Stomach smooth muscle (tissue), 2 donors: ENCODE data around the gene RSL24D1.

Experiments used
- H3K27ac ChIP-seq: one replicate; pipeline ENCODE4 v1.7.0; 2013; ENCODE audit warnings: mild to moderate bottlenecking, low read length, inconsistent platforms
- H3K27me3 ChIP-seq, 2 donors: one replicate each; pipeline ENCODE4 v1.7.0; 2013; ENCODE audit warnings: low read length in 2 of 2; ENCODE audit not compliant: insufficient read depth in 2 of 2, control insufficient read depth in 1 of 2
- H3K36me3 ChIP-seq, 2 donors: one replicate each; pipeline ENCODE4 v1.7.0; 2013; ENCODE audit warnings: low read length in 2 of 2; ENCODE audit not compliant: control insufficient read depth in 2 of 2, insufficient read depth in 2 of 2
- H3K4me1 ChIP-seq: one replicate; pipeline ENCODE4 v1.7.0; 2013; ENCODE audit warnings: low read length; ENCODE audit not compliant: control insufficient read depth, insufficient read depth
- H3K4me3 ChIP-seq, 2 donors: one replicate each; pipeline ENCODE4 v1.7.0; 2013; ENCODE audit warnings: low read length in 2 of 2
- H3K9ac ChIP-seq, 2 donors: one replicate each; pipeline ENCODE4 v1.7.0; 2013; ENCODE audit warnings: low read length in 2 of 2, mild to moderate bottlenecking in 1 of 2
- H3K9me3 ChIP-seq, 2 donors: one replicate each; pipeline ENCODE4 v1.7.0; 2013; ENCODE audit warnings: low read length in 2 of 2; ENCODE audit not compliant: control insufficient read depth in 2 of 2
- donor health status: healthy.
- donor health status: Pancreatic carcinoma.

The RSL24D1 gene

DNA sequence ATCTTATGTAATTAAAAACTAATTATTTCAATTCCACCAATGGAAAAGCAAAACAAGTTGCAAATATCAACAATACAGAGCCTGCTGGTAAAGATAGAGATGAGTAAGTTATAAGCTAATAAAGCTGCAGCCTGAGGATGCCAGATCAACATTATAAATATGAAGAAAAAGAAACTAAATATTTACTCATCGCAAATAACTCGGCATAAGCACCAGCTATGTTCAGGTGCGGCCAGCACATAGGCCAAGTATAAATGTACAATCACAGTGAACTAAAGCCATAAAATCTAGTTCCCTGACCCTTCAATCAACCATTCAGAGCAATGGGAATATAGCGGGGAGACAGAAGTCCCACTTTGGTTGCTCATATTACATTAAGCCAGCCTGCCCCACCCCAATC, 7.7 kb upstream of the RSL24D1 start:
- no peak overlapping the region for H3K27ac ChIP-seq
- H3K36me3 ChIP-seq, result peaks cover 0 to 4% of the 10 kb centered on the region in 2 donors
- no peaks in the 10 kb centered on the region for H3K27me3 ChIP-seq
- H3K4me3 ChIP-seq, result no peak overlapping the region
- no peak overlapping the region for H3K9ac ChIP-seq
- H3K4me1 ChIP-seq, result no peaks in the 10 kb centered on the region
- H3K9me3 ChIP-seq, result no peaks in the 10 kb centered on the region

DNA sequence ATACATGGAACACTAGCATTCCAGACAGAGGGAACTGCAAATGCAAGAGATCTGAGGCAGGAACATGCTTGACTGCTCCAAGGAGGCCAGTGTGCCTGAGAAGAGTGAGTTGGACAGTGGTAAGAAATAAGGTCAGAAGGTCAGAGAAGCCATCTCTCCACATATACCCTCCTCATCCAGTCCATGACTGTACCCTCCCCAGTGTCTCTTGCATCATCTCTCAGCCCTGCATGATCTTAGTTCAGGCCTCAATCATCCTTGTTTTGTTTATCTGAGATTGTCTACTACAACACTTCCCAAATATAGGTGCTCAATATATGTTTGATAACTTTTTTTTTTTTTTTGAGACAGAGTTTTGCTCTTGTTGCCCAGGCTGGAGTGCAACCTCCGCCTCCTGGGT, 5.5 kb upstream of the RSL24D1 start:
- Histone ChIP-seq H3K27ac (no peak overlapping the region), H3K36me3 (peaks cover 0 to 4% of the 10 kb centered on the region in 2 donors), H3K4me1 (peaks cover 4% of the 10 kb centered on the region), H3K4me3 (no peak overlapping the region), H3K9me3 (no peaks in the 10 kb centered on the region), H3K9ac (no peak overlapping the region), H3K27me3 (no peaks in the 10 kb centered on the region)

DNA sequence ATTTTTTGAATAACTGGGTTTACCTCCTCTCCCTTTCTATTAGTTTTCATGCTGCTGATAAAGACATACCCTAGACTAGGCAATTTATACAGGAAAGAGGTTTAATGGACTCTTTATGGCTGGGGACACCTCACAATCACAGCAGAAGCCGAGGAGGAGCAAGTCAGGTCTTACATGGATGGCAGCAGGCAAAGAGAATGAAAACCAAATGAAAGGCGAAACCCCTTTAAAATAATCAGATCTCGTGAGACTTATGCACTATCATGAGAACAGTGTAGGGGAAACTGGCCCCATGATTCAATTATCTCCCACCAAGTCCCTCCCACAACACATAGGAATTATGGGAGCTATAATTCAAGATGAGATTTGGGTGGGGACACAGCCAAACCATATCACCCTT, 2.0 kb upstream of the RSL24D1 start:
- Histone ChIP-seq H3K4me3 (no peak overlapping the region), H3K9me3 (no peaks in the 10 kb centered on the region), H3K36me3 (no peaks in the 10 kb centered on the region), H3K27ac (no peak overlapping the region), H3K9ac (no peak overlapping the region), H3K4me1 (peaks cover 14% of the 10 kb centered on the region), H3K27me3 (no peaks in the 10 kb centered on the region)

DNA sequence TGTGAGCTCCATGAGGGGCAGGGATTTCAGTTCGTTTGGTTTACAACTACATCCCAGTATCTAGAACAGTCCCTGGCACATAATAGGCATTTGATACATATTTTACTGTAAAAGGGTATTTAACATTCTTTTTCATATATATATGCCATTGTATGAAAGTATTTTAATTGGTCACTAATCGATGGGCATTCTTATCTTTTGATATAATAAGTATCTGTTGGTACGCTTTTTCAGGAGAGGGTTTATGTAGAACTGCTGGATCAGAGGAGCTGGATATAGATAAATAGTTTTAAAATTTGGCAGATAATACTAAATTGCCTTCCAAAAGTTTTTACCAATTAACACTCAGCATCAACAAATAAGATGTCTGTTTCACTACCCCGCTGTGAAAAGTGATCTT, 978 bp upstream of the RSL24D1 start:
- no peaks in the 10 kb centered on the region for H3K27me3 ChIP-seq
- H3K9me3 ChIP-seq, result no peaks in the 10 kb centered on the region
- peak overlapping the region; percentile 95 to 97 for H3K4me3 ChIP-seq
- H3K4me1 ChIP-seq, result peaks cover 14% of the 10 kb centered on the region
- H3K9ac ChIP-seq, result peak overlapping the region; percentile 74 to 97
- H3K27ac ChIP-seq, result peak overlapping the region; percentile 91
- H3K36me3 ChIP-seq, result no peaks in the 10 kb centered on the region

DNA sequence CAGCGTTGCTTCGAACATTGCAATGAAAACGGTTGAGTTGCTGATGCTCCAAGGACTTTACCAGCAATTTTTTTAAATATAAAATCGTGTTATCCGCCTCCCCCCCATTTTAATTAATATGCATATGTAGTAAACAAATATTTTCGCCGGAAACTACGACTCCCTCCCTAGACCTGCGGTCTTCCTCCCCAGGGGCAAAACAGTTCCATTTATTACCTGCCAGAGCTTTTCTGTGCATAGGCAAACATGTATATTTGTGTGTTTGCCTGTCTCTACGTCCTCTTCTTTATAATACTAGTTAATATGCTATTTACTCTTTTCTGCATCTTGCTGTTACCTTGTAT, 593 bp upstream of the RSL24D1 start:
- Histone ChIP-seq H3K9me3 (no peaks in the 10 kb centered on the region), H3K27me3 (no peaks in the 10 kb centered on the region), H3K9ac (peak overlapping the region; percentile 74 to 97), H3K4me3 (peak overlapping the region; percentile 95 to 97), H3K36me3 (no peaks in the 10 kb centered on the region), H3K4me1 (peaks cover 14% of the 10 kb centered on the region), H3K27ac (peak overlapping the region; percentile 91)

DNA sequence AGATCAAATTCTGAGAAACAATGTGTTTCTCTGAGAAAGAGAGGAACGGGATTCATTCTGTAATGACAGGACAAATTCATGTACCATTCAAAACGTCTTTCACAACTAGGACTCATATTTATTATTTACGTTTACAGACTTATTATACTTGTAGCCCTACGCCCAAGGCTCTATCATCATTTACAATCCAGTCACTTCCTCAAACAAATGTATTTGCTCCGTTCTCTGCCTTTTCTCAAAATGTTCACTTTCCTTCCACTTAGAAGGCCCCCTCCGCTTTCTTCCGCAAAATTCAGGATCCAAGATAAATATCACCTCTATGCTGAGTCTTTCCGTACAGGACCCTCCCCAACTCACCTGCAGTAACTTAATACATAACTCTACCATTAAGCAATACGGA, 745 bp downstream of the RSL24D1 start:
- Histone ChIP-seq H3K9me3 (no peaks in the 10 kb centered on the region), H3K4me1 (peaks cover 14% of the 10 kb centered on the region), H3K9ac (peak overlapping the region; percentile 97)

DNA sequence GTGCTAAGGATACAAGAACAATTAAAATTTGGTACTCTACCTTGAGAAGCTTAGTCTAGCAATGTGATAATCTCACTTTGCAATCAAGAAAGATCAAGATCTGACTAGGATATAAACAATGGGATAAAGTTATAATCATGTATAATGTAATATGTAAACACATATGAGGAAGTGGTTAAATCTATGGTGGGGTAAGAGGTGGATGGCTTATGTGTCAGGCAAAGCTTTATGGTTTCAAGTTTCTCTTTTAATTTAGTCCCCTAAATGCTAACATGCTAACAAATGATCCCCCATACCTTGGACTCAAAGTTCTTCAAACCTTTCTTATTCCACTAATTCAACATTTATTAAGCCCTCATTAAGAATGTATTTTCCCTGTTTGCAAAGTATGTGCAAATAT, 2.5 kb downstream of the RSL24D1 start:
- H3K4me1 ChIP-seq, result peaks cover 14% of the 10 kb centered on the region
- H3K9me3 ChIP-seq, result no peaks in the 10 kb centered on the region
- no peaks in the 10 kb centered on the region for H3K27me3 ChIP-seq
- no peak overlapping the region for H3K4me3 ChIP-seq
- H3K9ac ChIP-seq, result no peak overlapping the region
- no peak overlapping the region for H3K27ac ChIP-seq
- H3K36me3 ChIP-seq, result peaks cover 6 to 15% of the 10 kb centered on the region in 2 donors

More for the DNA sequence above, 745 bp downstream of the RSL24D1 start:
- Histone ChIP-seq H3K4me3 (peak overlapping the region; percentile 95 to 97), H3K27ac (peak overlapping the region; percentile 91), H3K27me3 (no peaks in the 10 kb centered on the region), H3K36me3 (peaks cover 5 to 10% of the 10 kb centered on the region in 2 donors)

DNA sequence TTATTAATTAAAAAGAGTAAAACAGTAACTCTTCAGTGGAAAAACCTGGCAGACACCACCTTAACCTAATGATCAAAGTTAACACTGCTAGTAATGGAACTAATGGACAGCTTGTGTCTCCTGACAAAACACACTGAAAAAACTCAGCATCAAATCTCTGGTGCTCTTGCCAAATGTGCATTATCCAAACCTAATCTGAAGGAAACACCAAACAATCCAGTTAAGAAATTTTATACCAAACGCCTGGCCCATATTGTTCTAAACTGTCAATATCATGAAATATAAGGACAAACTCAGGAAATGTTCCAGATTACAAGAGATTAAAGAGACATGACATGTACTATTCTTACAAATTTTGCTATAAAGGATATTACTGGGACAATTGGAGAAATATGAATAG, 10.4 kb downstream of the RSL24D1 start:
- Histone ChIP-seq H3K36me3 (peaks cover 13 to 37% of the 10 kb centered on the region in 2 donors), H3K4me1 (no peaks in the 10 kb centered on the region), H3K4me3 (no peak overlapping the region), H3K27me3 (no peaks in the 10 kb centered on the region), H3K9ac (no peak overlapping the region), H3K27ac (no peak overlapping the region), H3K9me3 (no peaks in the 10 kb centered on the region)

DNA sequence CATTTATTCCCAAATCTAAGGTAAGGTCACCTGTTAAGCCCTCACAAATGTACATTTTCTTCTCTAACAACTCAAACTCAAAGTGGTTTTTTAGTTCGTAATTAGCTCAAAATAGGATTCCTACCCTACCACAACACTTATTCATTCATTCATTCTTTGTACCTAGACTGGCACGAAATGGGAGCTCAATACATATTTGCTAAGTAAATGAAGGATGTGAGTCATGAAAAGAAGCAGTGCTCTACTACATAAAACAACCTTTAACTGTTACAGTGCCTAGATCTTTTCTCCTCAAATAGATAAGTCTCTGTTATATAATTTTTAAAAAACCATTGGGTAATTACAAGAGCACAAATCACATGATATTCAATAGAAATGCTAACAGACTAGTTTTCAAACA, 13.1 kb downstream of the RSL24D1 start:
- H3K27ac ChIP-seq, result no peak overlapping the region
- no peak overlapping the region for H3K9ac ChIP-seq
- no peaks in the 10 kb centered on the region for H3K4me1 ChIP-seq
- H3K36me3 ChIP-seq, result peaks cover 16 to 36% of the 10 kb centered on the region in 2 donors
- H3K27me3 ChIP-seq, result no peaks in the 10 kb centered on the region
- H3K9me3 ChIP-seq, result no peaks in the 10 kb centered on the region
- no peak overlapping the region for H3K4me3 ChIP-seq

DNA sequence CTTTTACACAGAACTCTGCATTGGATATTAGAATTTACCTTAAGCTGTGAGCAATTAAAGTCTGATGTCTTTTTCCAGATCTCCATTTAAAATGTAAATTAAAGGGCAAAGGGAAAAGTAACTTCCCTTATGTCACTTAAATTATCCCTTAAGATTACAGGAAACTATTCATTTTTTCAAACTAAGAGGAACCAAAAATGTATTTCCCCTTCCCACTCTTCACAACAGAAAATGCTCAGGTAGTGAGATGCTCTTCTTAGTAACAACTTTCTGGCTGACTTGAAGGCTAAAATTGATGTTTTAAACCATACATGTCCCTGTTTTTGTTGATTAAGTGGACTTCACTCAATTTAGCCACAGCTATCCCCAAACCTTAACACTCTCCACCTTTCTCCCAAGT, 17.6 kb downstream of the RSL24D1 start:
- peaks cover 13 to 18% of the 10 kb centered on the region in 2 donors for H3K36me3 ChIP-seq
- no peaks in the 10 kb centered on the region for H3K4me1 ChIP-seq
- no peaks in the 10 kb centered on the region for H3K9me3 ChIP-seq
- H3K9ac ChIP-seq, result no peak overlapping the region
- no peak overlapping the region for H3K27ac ChIP-seq
- no peak overlapping the region for H3K4me3 ChIP-seq
- H3K27me3 ChIP-seq, result no peaks in the 10 kb centered on the region

DNA sequence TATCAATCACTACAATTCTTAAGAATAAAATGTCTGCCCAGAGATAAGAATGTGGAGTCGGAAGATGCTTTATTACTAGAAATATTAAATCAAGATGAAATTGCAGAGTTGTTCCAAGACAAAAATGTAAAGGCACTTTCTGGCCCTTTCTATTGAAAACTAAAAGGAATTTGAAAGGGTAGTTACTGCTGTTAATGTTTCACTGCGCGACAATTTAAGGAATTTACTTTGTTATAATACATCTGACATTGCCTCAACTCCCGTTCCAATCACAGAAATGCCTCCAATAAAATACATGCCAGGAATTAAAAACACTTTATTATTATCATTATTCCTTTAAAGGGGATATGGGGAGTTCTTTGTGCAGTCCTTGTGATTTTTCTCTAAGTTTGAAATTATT, 26.4 kb downstream of the RSL24D1 start:
- no peak overlapping the region for H3K4me3 ChIP-seq
- H3K36me3 ChIP-seq, result no peaks in the 10 kb centered on the region
- H3K27me3 ChIP-seq, result no peaks in the 10 kb centered on the region
- H3K9me3 ChIP-seq, result no peaks in the 10 kb centered on the region
- H3K27ac ChIP-seq, result no peak overlapping the region
- H3K9ac ChIP-seq, result no peak overlapping the region
- no peaks in the 10 kb centered on the region for H3K4me1 ChIP-seq
